ENCODE measurements around the gene MAD2L1BP.

MAD2L1BP gene

GRCh38 chr6:43671011-43671800 lies 35.6 kb downstream of the MAD2L1BP start:
- no peak for TF ChIP-seq CTCF (conservative IDR thresholded peaks at IDR 0.05; ENCODE audit: control insufficient read depth, insufficient read depth, low read depth, low read length)

GRCh38 chr6:43671801-43672690 lies 36.4 kb downstream of the MAD2L1BP start:
- no peak overlapping the region for H3K4me3 ChIP-seq (ENCODE audit: control insufficient read depth, low read depth, low read length)
- peak; percentile 33 for DNase-seq (ENCODE audit: low read depth)
- TF ChIP-seq CTCF (conservative IDR thresholded peaks at IDR 0.05; ENCODE audit: control insufficient read depth, insufficient read depth, low read depth, low read length) = no peak

More at GRCh38 chr6:43671011-43671800, 35.6 kb downstream of the MAD2L1BP start:
- DNase-seq (ENCODE audit: low read depth) = peak; percentile 40
- H3K4me3 ChIP-seq (ENCODE audit: control insufficient read depth, low read depth, low read length) = no peak overlapping the region

- no peak for DNase-seq (ENCODE audit: low read depth)
- no peak for TF ChIP-seq CTCF (conservative IDR thresholded peaks at IDR 0.05; ENCODE audit: control insufficient read depth, insufficient read depth, low read depth, low read length)
- no peak overlapping the region for H3K4me3 ChIP-seq (ENCODE audit: control insufficient read depth, low read depth, low read length)
Observed at GRCh38 chr6:43673444-43674084, 37.9 kb downstream of the MAD2L1BP start.

GRCh38 chr6:43674291-43674690 lies 38.7 kb downstream of the MAD2L1BP start:
- TF ChIP-seq CTCF (conservative IDR thresholded peaks at IDR 0.05; ENCODE audit: control insufficient read depth, insufficient read depth, low read depth, low read length) = no peak
- no peak overlapping the region for H3K4me3 ChIP-seq (ENCODE audit: control insufficient read depth, low read depth, low read length)
- DNase-seq (ENCODE audit: low read depth) = no peak

GRCh38 chr6:43674921-43675320 lies 39.3 kb downstream of the MAD2L1BP start:
- no peak for DNase-seq (ENCODE audit: low read depth)
- TF ChIP-seq CTCF (conservative IDR thresholded peaks at IDR 0.05; ENCODE audit: control insufficient read depth, insufficient read depth, low read depth, low read length) = no peak
- no peak overlapping the region for H3K4me3 ChIP-seq (ENCODE audit: control insufficient read depth, low read depth, low read length)

- TF ChIP-seq CTCF (conservative IDR thresholded peaks at IDR 0.05; ENCODE audit: control insufficient read depth, insufficient read depth, low read depth, low read length) = no peak
- no peak overlapping the region for H3K4me3 ChIP-seq (ENCODE audit: control insufficient read depth, low read depth, low read length)
- DNase-seq (ENCODE audit: low read depth) = no peak
Observed at GRCh38 chr6:43676962-43677606, 41.4 kb downstream of the MAD2L1BP start.

Data from fibroblast of mammary gland (primary cell).